HCT116 (cell line): ENCODE data around the gene SLC4A9. TPM values are rescaled to one million over a fixed set of nuclear protein-coding genes. Genes with fewer than 3 reads are reported as not detected.

Experiments used
- ATAC-seq: fragments of 200-7000 bp; cut with Tn5 transposase; 2 replicates; pipeline ENCODE4 v1.9.1; 2020; ENCODE audit warnings: mild to moderate bottlenecking, moderate library complexity
- BruUV-seq: library from RNA; stranded (reverse); fragments of 400-500 nt; replicated peaks from 2 replicates; lab custom pipeline; 2021; lab: Mats Ljungman, UMichigan
- CTCF ChIA-PET: fragments of 300-600 bp; sonication (Branson Sonifier 250); formaldehyde crosslinking; loops from one replicate; lab custom pipeline; 2021; ENCODE audit warnings: antibody characterized with exemption; lab: Charles Lee
- POLR2A ChIA-PET: fragments of 300-600, 350-600 bp; sonication (Branson Sonifier 250); formaldehyde crosslinking; loops from one replicate; lab custom pipeline; 2021; ENCODE audit warnings: antibody characterized with exemption; lab: Charles Lee
- RAD21 ChIA-PET, 2 experiments: fragments of 300-600 bp; sonication (Branson Sonifier 250); formaldehyde crosslinking; loops; one replicate each; lab custom pipeline; 2023; ENCODE audit warnings: low total read pairs in 2 of 2; ENCODE audit not compliant: uncharacterized antibody in 2 of 2, unreplicated experiment in 2 of 2, low non-redundant PET in 1 of 2; lab: Charles Lee
- DNase-seq: peaks from one replicate; pipeline ENCODE4 v3.0.0-alpha.2; 2010; ENCODE audit warnings: low read depth, low spot score
- H2AFZ ChIP-seq: fragments of 200-600 bp; shearing (Covaris generic), sonication (generic); 2 replicates; pipeline ENCODE4 v1.6.1; 2017; ENCODE audit warnings: low read depth, mixed run types, mixed read lengths, antibody characterized with exemption, low read length; ENCODE audit not compliant: poor library complexity, severe bottlenecking
- H3K27ac ChIP-seq: 2 replicates; pipeline ENCODE4 v1.5.1; 2012; ENCODE audit warnings: low read depth, low read length
- H3K27me3 ChIP-seq: fragments of 200-600 bp; sonication (generic); 2 replicates; pipeline ENCODE4 v1.6.1; 2016; ENCODE audit warnings: mixed run types, low read length, mixed read lengths; ENCODE audit not compliant: insufficient read depth
- H3K36me3 ChIP-seq, 2 experiments: fragments of 200-500 bp in 1 of 2; fragments of 200-600 bp in 1 of 2; sonication (Bioruptor generic) in 1 of 2; sonication (generic) in 1 of 2; 2 replicates each; pipeline versions ENCODE4 v1.5.1 to v1.6.1; 2014 to 2016; ENCODE audit warnings: low read length in 2 of 2, inconsistent platforms in 1 of 2, mixed read lengths in 1 of 2, mixed run types in 1 of 2; ENCODE audit not compliant: insufficient read depth in 2 of 2, control insufficient read depth in 1 of 2
- H3K4me1 ChIP-seq, 2 experiments: fragments of 200-600 bp in 1 of 2; sonication (generic) in 1 of 2; 2 replicates each; pipeline versions ENCODE4 v1.5.1 to v1.6.1; 2012 to 2017; ENCODE audit warnings: low read length in 2 of 2, inconsistent platforms in 1 of 2, mild to moderate bottlenecking in 1 of 2, mixed read lengths in 1 of 2, mixed run types in 1 of 2, moderate library complexity in 1 of 2; ENCODE audit not compliant: insufficient read depth in 2 of 2, control insufficient read depth in 1 of 2
- H3K4me2 ChIP-seq: fragments of 200-600 bp; sonication (generic); 2 replicates; pipeline ENCODE4 v1.6.1; 2017; ENCODE audit warnings: mixed run types, low read length, mixed read lengths
- H3K4me3 ChIP-seq, 2 experiments: fragments of 200-600 bp in 1 of 2; sonication (generic) in 1 of 2; replicated peaks in 1 of 2; 2 replicates each; pipeline ENCODE4 v1.5.1; 2011 to 2016; ENCODE audit warnings: low read length in 2 of 2, control low read depth in 1 of 2, low read depth in 1 of 2, mild to moderate bottlenecking in 1 of 2, mixed read lengths in 1 of 2, mixed run types in 1 of 2
- H3K79me2 ChIP-seq: fragments of 200-600 bp; sonication (generic); 2 replicates; pipeline ENCODE4 v1.6.1; 2017; ENCODE audit warnings: mild to moderate bottlenecking, mixed run types, low read length, moderate library complexity, mixed read lengths; ENCODE audit not compliant: insufficient read depth
- H3K9ac ChIP-seq: fragments of 200-600 bp; sonication (generic); 2 replicates; pipeline ENCODE4 v1.6.1; 2016; ENCODE audit warnings: low read length, mixed read lengths
- H3K9me2 ChIP-seq: fragments of 200-600 bp; sonication (generic), shearing (Covaris generic); 2 replicates; pipeline ENCODE4 v1.6.1; 2017; ENCODE audit warnings: mixed run types, mild to moderate bottlenecking, moderate library complexity; ENCODE audit not compliant: insufficient read depth
- H3K9me3 ChIP-seq, 2 experiments: fragments of 200-500 bp in 1 of 2; fragments of 200-600 bp in 1 of 2; sonication (Bioruptor generic) in 1 of 2; sonication (generic) in 1 of 2; 2 replicates each; pipeline ENCODE4 v1.6.1; 2014 to 2017; ENCODE audit warnings: low read length in 2 of 2, mixed read lengths in 2 of 2, inconsistent platforms in 1 of 2, low read depth in 1 of 2, mild to moderate bottlenecking in 1 of 2, mixed run types in 1 of 2, moderate library complexity in 1 of 2; ENCODE audit not compliant: control insufficient read depth in 1 of 2, insufficient read depth in 1 of 2
- H4K20me1 ChIP-seq: fragments of 200-600 bp; sonication (generic), shearing (Covaris generic); 2 replicates; pipeline ENCODE4 v1.6.1; 2017; ENCODE audit warnings: mixed run types, mild to moderate bottlenecking, moderate library complexity; ENCODE audit not compliant: insufficient read depth
- FOSL1 ChIP-seq: IDR thresholded peaks from 2 replicates; pipeline ENCODE4 v1.6.1; 2012; ENCODE audit warnings: low read depth
- RAD21 ChIP-seq: IDR thresholded peaks from 2 replicates; pipeline ENCODE4 v1.6.1; 2012; ENCODE audit warnings: low read depth, mild to moderate bottlenecking
- ZFX ChIP-seq: fragments of 450-650 bp; IDR thresholded peaks from 2 replicates; pipeline ENCODE4 v1.6.1; 2017
- intact Hi-C: fragments of 100-400 bp; cut with micrococcal nuclease; formaldehyde crosslinking; loops from 2 replicates; pipeline ENCODE4 v1.10.0; 2022
- total RNA-seq: library from RNA; stranded (reverse); gene quantifications from one replicate; pipeline ENCODE4 v1.2.1, GENCODE V29; 2021; ENCODE audit not compliant: unreplicated experiment

SLC4A9 gene
- total RNA-seq, 1 experiment from 2014 or later: 0.49 TPM

DNA sequence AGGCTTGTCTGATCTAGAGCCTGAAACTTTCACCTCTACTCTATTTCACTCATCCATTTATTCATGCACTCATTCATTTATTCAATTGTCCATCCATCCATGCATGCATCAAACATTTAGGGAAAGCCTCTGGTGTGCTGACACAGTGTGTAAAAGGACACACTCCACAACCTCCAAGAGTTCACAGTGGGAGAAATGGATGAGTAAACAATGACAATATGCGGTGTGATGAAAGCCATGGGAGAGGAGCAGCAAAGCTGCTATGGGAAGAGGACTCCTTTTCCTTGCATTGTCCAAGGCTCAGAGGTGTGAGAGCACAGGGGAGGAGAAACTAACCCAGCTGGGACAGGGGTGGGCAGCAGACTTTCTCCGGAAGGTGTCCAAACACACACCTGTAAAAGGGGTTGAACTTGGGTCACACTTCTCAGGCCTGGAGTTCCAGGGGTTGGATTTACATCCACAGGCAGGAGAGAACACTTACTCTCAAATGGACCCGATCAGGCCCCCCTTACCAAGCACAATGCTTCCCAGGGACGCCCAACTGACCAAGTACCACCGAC is 35.9 kb upstream of the SLC4A9 start:
- peaks cover 12 to 25% of the 10 kb centered on the region in 2 experiments for H3K4me1 ChIP-seq
- intact Hi-C loops: no loop called here
- no peaks in the 10 kb centered on the region for H4K20me1 ChIP-seq
- RAD21 ChIA-PET: no interaction called here
- no peak overlapping the region for H3K27ac ChIP-seq
- H3K4me3 ChIP-seq: no peak overlapping the region
- no peak for DNase-seq
- ATAC-seq: no peak
- H3K9me3 ChIP-seq: no peaks in the 10 kb centered on the region
- no TSS peak for BruUV-seq
- no peak for TF ChIP-seq ZFX
- no peaks in the 10 kb centered on the region for H3K79me2 ChIP-seq
- H3K9me2 ChIP-seq: no peaks in the 10 kb centered on the region
- CTCF ChIA-PET: interaction anchor here (1.0 to 1.8 kb wide), 3 partner anchors 21 to 84 kb away, joined by 3 to 4 read pairs (median 3); partner anchors contain the start of genes HBEGF and PFDN1
- peak overlapping the region; percentile 58 for H3K4me2 ChIP-seq
- no peak overlapping the region for H3K9ac ChIP-seq
- POLR2A ChIA-PET: no interaction called here
- H3K27me3 ChIP-seq: no peaks in the 10 kb centered on the region
- no peak overlapping the region for H2AFZ ChIP-seq
- H3K36me3 ChIP-seq: no peaks in the 10 kb centered on the region

DNA sequence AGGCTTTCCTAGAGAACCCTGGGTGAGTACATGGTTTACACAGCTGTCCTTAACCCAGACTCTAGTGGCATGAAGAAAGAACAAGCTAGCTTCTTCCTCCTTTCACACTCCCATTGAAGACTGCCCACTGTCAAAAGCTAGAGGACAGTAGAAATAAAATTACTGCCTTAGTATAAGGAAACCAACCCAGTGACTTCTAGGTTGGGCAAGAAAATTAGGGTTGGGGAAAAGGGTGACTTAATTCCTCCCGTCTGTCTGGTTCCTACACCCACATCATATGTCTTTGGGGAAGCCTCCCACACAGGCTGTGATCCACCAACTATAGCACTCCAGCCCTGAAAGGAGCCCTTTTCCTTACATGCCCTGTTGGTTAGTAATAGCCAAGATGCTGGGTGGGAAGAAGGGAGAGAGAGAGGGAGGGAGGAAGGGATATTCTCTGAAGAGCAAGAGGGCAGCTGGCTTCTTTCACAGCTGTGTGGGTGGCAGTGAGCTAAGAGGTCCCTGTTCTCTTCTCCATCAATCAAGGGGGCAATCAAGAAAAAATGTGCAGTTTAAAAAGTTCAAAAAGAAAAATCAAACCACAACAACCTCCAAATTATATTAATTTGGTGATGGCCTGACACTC is 35.3 kb upstream of the SLC4A9 start:
- Histone ChIP-seq H3K4me3 (no peak overlapping the region), H3K27ac (no peak overlapping the region), H3K79me2 (no peaks in the 10 kb centered on the region), H3K36me3 (no peaks in the 10 kb centered on the region), H3K4me2 (0 out of 2 replicates have a peak overlapping the region, but pooled peaks have one; percentile 58), H3K9me2 (no peaks in the 10 kb centered on the region), H2AFZ (no peak overlapping the region), H3K27me3 (no peaks in the 10 kb centered on the region), H4K20me1 (no peaks in the 10 kb centered on the region), H3K9me3 (no peaks in the 10 kb centered on the region), H3K4me1 (peaks cover 12 to 25% of the 10 kb centered on the region in 2 experiments), H3K9ac (no peak overlapping the region)
- TF ChIP-seq FOSL1: no peak
- no peak for TF ChIP-seq RAD21
- ChIA-PET RAD21 (no interaction called here), POLR2A (no interaction called here), CTCF (interaction anchor here (1.0 kb wide), 1 partner anchor 85 kb away, joined by 3 read pairs; no protein-coding TSS in a partner anchor)
- ATAC-seq (no peak), DNase-seq (no peak)
- no TSS peak for BruUV-seq
- intact Hi-C loops: no loop called here
